H1 (cell line): Measurements from ENCODE around the gene POLR1G.

Experiments used
- BRCA1 ChIP-seq: IDR thresholded peaks from 2 replicates; pipeline ENCODE4 v1.6.1; 2012; ENCODE audit warnings: low read depth, low read length, improper control_type of control experiment
- EP300 ChIP-seq, 2 experiments: IDR thresholded peaks; 1 replicate in 1 of 2; 2 replicates in 1 of 2; pipeline ENCODE4 v1.6.1; 2011 to 2012; ENCODE audit warnings: low read depth in 2 of 2, low read length in 2 of 2, mild to moderate bottlenecking in 2 of 2, borderline replicate concordance in 1 of 2, inconsistent platforms in 1 of 2, moderate library complexity in 1 of 2
- POLR2A ChIP-seq, 2 experiments: IDR thresholded peaks; 1 replicate in 1 of 2; 2 replicates in 1 of 2; pipeline ENCODE4 v1.6.1; 2011; ENCODE audit warnings: low read depth in 2 of 2, low read length in 2 of 2, mild to moderate bottlenecking in 2 of 2; ENCODE audit errors: control extremely low read depth in 1 of 2
- SIN3A ChIP-seq, 2 experiments: IDR thresholded peaks in 1 of 2; conservative IDR thresholded peaks in 1 of 2; 2 replicates each; pipeline ENCODE4 v1.6.1; 2011 to 2012; ENCODE audit warnings: low read length in 2 of 2, improper control_type of control experiment in 1 of 2, low read depth in 1 of 2, mild to moderate bottlenecking in 1 of 2
- TF ChIP-seq, protein P1 (sequence below): IDR thresholded peaks from 2 replicates; pipeline ENCODE4 v1.6.1; 2012; ENCODE audit warnings: low read length, inconsistent platforms

DNA sequence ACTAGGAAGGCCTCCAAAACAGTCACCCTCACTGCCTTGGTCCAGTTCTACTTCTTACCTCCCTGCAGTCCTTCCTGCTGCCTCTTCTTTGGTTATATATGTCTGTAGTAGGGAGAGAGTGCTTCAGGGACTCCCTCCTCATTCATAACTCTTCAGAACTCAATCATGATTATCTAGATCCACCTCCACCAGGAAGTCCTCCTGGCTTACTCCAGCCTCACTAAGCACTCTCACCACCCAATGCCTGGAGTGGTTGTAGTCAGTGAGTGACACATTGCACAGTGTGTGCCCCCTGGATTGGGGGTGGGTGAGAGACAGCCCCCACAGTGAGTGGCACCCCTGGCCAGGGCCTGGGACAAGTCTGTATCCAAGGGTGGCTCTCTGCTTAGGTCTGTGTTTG lies 51.3 kb downstream of the POLR1G start:
- no peak for TF ChIP-seq SIN3A (conservative IDR thresholded peaks at IDR 0.05 in 1 of 2, IDR thresholded peaks at IDR 0.05 in 1 of 2; ENCODE audit: low read depth in 1 of 2, low read length in 2 of 2)
- TF ChIP-seq, protein P1, sequence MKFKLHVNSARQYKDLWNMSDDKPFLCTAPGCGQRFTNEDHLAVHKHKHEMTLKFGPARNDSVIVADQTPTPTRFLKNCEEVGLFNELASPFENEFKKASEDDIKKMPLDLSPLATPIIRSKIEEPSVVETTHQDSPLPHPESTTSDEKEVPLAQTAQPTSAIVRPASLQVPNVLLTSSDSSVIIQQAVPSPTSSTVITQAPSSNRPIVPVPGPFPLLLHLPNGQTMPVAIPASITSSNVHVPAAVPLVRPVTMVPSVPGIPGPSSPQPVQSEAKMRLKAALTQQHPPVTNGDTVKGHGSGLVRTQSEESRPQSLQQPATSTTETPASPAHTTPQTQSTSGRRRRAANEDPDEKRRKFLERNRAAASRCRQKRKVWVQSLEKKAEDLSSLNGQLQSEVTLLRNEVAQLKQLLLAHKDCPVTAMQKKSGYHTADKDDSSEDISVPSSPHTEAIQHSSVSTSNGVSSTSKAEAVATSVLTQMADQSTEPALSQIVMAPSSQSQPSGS: no peak
- TF ChIP-seq POLR2A (IDR thresholded peaks at IDR 0.05; ENCODE audit: control extremely low read depth in 1 of 2, low read depth in 2 of 2, low read length in 2 of 2): no peak
- TF ChIP-seq BRCA1: no peak
- no peak for TF ChIP-seq EP300 (IDR thresholded peaks at IDR 0.05; ENCODE audit: borderline replicate concordance in 1 of 2, low read depth in 2 of 2, low read length in 2 of 2)
